ENCODE results near the gene SLC23A2.

The SLC23A2 gene

DNA sequence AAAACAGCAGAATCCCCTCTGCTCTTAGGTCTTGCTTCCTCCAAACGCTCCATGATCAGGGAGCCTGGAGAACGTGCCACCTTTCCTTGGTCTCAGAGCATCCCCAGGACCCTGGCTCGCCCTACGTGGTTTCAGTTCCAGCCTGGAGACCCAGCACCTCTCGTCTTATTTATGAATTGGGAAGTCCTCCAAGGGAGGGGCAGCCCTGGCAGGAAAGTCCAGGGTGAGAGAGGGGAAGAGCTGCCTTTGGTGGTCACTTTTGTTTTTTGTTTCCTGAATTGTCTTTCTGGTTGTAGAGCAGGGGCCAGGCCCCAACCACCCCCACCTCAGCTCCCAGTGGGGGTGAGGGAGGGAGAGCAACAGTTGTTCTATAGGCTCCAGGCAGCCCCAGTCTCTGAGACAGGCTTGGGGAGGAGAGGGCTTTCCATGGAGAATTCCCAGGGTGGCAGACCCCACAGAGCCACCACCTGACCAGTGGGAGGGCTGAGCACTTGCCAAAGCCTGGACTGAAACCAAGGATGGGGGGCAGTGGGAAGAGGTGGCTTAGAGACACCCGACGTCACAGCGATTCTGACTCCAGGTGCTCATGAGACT, 190.8 kb downstream of the SLC23A2 start:
- FAIRE-seq = no peak

DNA sequence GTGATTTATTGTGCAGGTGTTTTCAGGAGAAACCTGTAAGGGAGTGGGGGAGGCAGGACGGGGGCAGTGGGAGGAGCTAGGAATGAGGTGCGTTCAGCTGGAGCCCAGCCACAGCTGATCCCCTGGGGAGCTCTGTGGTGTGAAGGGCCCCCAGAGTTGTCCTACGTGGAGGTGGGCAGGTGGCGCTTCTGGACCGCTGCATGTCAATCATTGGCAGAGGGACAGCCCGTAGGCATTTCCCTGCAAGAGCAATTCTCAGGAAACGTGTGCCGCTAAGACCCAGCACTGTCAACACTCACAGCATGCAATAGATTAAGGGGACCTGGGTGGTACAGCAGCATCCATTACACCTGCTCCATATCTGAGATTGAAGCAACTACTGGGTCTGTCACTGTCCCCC, 191.6 kb downstream of the SLC23A2 start:
- FAIRE-seq = no peak

DNA sequence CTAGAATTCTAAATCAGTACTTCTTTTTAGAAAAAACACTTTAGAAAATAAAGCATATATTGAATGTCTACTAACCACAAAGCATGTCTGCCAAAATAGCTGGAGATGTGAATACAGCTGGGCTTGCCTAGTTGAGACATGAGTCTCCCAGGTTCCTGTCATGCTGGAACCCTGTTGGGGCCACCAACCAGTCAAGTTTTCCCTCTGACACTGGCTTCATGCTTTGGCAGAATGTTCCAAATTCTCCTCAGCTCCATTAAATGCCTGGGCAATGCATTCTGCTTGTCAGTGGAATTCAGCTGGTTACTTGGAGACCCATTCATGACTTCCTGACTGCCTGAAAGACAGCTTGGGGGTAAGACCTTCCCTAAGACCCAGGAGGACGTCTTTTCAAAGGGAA, 192.4 kb downstream of the SLC23A2 start:
- FAIRE-seq = no peak

DNA sequence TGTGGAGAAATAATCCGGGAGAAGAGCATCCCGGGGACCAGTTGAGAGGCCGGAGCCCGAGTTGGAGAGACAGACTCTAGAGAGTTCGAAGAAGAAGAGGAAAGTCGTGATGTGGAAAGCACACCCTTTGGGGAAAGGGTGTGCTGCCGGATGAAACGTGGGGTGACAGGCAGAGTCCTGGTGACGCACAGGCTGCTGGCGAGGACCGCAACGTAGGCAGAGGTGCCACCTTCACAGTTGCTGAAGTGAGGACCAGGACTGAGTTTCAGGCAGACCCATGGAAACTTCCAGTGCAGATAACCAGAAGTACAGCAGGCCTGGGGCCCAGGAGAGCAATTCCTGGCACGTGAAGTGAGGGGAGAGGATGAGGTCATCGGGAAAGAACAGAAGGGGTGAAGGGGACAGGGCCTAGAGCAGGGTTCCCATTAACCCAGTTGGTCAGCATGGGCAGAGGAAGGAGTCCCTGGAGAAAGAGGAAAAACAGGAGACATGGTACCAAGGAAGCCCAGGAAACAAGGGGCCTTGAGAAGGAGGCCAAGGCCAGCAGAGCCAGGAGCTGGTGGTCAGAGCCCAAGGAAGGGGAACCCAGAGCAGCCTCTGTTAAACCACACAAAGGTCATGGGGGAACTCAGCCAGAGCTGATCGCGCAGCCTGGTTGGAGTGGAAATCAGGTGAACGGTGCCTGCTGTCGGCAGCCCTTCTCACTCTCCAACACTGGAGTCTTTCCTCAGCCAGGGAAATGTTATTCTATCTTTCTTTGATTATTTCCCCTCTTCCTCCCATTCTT, 195.5 kb downstream of the SLC23A2 start:
- FAIRE-seq = no peak

DNA sequence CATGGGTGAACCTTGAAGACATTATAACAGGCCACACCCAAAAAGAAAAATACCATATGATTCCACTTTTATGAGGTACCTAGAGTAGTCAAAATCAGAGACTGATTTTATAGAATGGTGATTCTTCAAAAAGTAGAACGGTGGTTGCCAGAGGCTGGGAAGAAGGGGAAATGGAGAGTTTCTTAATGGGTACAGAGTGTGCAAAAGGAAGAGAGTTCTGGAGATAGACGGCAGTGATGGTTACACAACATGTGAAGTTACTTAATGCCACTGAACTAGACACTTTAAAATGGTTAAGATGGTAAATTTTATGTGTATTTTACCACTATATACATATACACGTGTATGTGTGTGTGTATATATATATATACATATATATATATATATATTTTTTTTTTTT, 198.8 kb downstream of the SLC23A2 start:
- no peak for FAIRE-seq

Data from A204.1 (cell line).